Measurements from ENCODE around the gene LNPEP.

GRCh38 chr5:96968614-96969013 lies 32.7 kb downstream of the LNPEP start:
- peak; percentile 78; the same call in 1 of the 2 replicates for TF ChIP-seq SIN3A (IDR thresholded peaks at IDR 0.05; ENCODE audit: borderline replicate concordance, insufficient read depth, low read length)
- no peak for TF ChIP-seq REST (IDR thresholded peaks at IDR 0.05; ENCODE audit: insufficient read depth in 1 of 2, low read depth in 2 of 2, low read length in 2 of 2)
- TF ChIP-seq POLR2AphosphoS5 (IDR thresholded peaks at IDR 0.05; ENCODE audit: low read depth, low read length) = no peak
- no peak for TF ChIP-seq TAF1 (IDR thresholded peaks at IDR 0.05; ENCODE audit: borderline replicate concordance, insufficient read depth, low read length)
- TF ChIP-seq FOXP2 (optimal IDR thresholded peaks at IDR 0.05; ENCODE audit: borderline replicate concordance, extremely low read depth, extremely low read length, insufficient read depth) = no peak

Data from PFSK-1 (cell line).